ENCODE results near the gene AP3S1. TPM values are rescaled to one million over a fixed set of nuclear protein-coding genes. Genes with fewer than 3 reads are reported as not detected.

Gene AP3S1
- total and polyA plus RNA-seq, 2 of the 13 experiments (the other 11 are each of a cell fraction or from before 2014, with no cell fraction given) = 50.5 to 85.9 TPM

DNA sequence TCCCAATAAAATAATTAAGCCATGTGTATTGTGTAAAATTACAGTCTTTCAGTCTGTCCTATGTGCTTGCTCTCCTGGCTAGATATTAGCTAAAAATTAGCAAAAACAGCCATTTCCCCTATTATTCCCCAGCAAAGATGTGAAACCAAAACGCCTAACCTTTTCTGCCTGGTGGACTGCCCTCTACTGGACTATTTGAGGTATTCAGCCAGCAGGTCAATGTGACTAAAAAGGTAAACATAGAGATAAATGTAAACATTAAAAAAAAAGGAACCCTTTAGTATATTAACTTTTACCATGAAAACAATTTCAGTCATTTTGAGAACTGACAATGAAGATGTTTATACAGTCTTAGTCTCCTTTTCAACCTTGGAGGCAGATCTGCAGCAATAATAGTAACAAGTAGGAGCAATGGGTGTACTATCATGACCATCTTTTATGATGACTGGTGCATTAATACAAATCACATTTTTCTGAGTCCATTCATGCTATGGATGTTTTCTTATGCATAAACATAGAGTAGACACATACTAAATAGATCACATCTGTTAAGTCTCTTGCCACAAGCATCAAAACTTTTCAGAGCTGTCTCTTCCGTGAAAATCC lies 10.5 kb upstream of the AP3S1 start:
- H3K4me2 ChIP-seq (ENCODE audit: low read depth, low read length) = no peak overlapping the region
- H3K4me3 ChIP-seq (replicated peaks in 1 of 3; ENCODE audit: insufficient read depth in 1 of 3, low read depth in 2 of 3, low read length in 3 of 3) = no peak overlapping the region
- ChIA-PET CTCF (ENCODE audit: low intra/inter-chr PET ratio, low total read pairs) (interaction anchor here (2.2 kb wide), 1 partner anchor 196 kb away, joined by 18 read pairs; no protein-coding TSS in a partner anchor), POLR2A (no interaction called here)
- no peaks in the 10 kb centered on the region for H3K9me3 ChIP-seq (ENCODE audit: low read length)
- no peaks in the 10 kb centered on the region for H3K79me2 ChIP-seq (ENCODE audit: insufficient read depth, low read length)
- H4K20me1 ChIP-seq (ENCODE audit: insufficient read depth, low read length) = peaks cover 3% of the 10 kb centered on the region; the same call in 1 of the 2 replicates
- DNase-seq (ENCODE audit: low spot score) (peak; percentile 57), ATAC-seq (peak; percentile 82), FAIRE-seq (no peak)
- 48% methylated on average over 2 of the region's 2 CpGs for WGBS (ENCODE audit: low lambda C conversion rate)
- H3K27me3 ChIP-seq (ENCODE audit: control insufficient read depth in 1 of 2, insufficient read depth in 2 of 2, low read length in 2 of 2) = no peaks in the 10 kb centered on the region
- peaks cover 3 to 26% of the 10 kb centered on the region in 2 experiments; a peak in 4 of 5 replicates for H3K36me3 ChIP-seq (replicated peaks in 1 of 2; ENCODE audit: control insufficient read depth in 1 of 2, insufficient read depth in 2 of 2, low read length in 2 of 2)
- H3K4me1 ChIP-seq (ENCODE audit: insufficient read depth, low read length) = peaks cover 24% of the 10 kb centered on the region
- BruUV-seq (replicated peaks) = no TSS peak
- H2AFZ ChIP-seq (ENCODE audit: low read length) = no peak overlapping the region
- intact Hi-C loops (cut with micrococcal nuclease; ENCODE audit: unreplicated experiment) = loop anchor here (1.0 to 10.0 kb wide), 3 partner anchors 197 to 536 kb away; partner anchors contain the start of genes CCDC112 and TMED7
- in situ Hi-C loops (cut with HindIII; ENCODE audit: extremely low pct_ligation_motif_present, low pct_unique_long_range_greater_than_20kb) = loop anchor here (10.0 to 25.0 kb wide), 2 partner anchors 231 to 286 kb away; partner anchors contain the start of gene FEM1C
- no peak overlapping the region for H3K9ac ChIP-seq (ENCODE audit: insufficient read depth, low read depth, low read length)
- H3K27ac ChIP-seq (ENCODE audit: extremely low read length, insufficient read depth, low read length) = no peak overlapping the region
- peak; percentile 43; the same call in 1 of the 2 replicates for TF ChIP-seq ARID5B (CRISPR knock-in tag; IDR thresholded peaks at IDR 0.05)
- TF ChIP-seq KAT7 (CRISPR knock-in tag; IDR thresholded peaks at IDR 0.05; ENCODE audit: borderline replicate concordance) = no peak
- 0 out of 2 replicates have a peak, but pooled peaks have one; percentile 15 for TF ChIP-seq FOXP4 (CRISPR knock-in tag; IDR thresholded peaks at IDR 0.05)
- TF ChIP-seq ZNF512 (CRISPR knock-in tag; IDR thresholded peaks at IDR 0.05) = no peak
- TF ChIP-seq, protein P1, sequence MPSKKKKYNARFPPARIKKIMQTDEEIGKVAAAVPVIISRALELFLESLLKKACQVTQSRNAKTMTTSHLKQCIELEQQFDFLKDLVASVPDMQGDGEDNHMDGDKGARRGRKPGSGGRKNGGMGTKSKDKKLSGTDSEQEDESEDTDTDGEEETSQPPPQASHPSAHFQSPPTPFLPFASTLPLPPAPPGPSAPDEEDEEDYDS (CRISPR knock-in tag; IDR thresholded peaks at IDR 0.05) = 0 out of 2 replicates have a peak, but pooled peaks have one; percentile 14
- TF ChIP-seq, protein P2, sequence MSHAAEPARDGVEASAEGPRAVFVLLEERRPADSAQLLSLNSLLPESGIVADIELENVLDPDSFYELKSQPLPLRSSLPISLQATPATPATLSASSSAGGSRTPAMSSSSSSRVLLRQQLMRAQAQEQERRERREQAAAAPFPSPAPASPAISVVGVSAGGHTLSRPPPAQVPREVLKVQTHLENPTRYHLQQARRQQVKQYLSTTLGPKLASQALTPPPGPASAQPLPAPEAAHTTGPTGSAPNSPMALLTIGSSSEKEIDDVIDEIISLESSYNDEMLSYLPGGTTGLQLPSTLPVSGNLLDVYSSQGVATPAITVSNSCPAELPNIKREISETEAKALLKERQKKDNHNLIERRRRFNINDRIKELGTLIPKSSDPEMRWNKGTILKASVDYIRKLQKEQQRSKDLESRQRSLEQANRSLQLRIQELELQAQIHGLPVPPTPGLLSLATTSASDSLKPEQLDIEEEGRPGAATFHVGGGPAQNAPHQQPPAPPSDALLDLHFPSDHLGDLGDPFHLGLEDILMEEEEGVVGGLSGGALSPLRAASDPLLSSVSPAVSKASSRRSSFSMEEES (CRISPR knock-in tag; IDR thresholded peaks at IDR 0.05) = 0 out of 2 replicates have a peak, but pooled peaks have one; percentile 24
- TF ChIP-seq, protein P3, sequence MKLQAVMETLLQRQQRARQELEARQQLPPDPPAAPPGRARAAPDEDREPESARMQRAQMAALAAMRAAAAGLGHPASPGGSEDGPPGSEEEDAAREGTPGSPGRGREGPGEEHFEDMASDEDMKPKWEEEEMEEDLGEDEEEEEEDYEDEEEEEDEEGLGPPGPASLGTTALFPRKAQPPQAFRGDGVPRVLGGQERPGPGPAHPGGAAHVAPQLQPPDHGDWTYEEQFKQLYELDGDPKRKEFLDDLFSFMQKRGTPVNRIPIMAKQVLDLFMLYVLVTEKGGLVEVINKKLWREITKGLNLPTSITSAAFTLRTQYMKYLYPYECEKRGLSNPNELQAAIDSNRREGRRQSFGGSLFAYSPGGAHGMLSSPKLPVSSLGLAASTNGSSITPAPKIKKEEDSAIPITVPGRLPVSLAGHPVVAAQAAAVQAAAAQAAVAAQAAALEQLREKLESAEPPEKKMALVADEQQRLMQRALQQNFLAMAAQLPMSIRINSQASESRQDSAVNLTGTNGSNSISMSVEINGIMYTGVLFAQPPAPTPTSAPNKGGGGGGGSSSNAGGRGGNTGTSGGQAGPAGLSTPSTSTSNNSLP (IDR thresholded peaks at IDR 0.05; ENCODE audit: low read depth, low read length) = peak; percentile 82
- TF ChIP-seq FOXK1 (CRISPR knock-in tag; IDR thresholded peaks at IDR 0.05; ENCODE audit: borderline replicate concordance, low read depth) = peak; percentile 43; the same call in 1 of the 2 replicates
- no peak for TF ChIP-seq GABPA (IDR thresholded peaks at IDR 0.05; ENCODE audit: low read depth, low read length)
- 0 out of 2 replicates have a peak, but pooled peaks have one; percentile 8 for TF ChIP-seq GABPA (CRISPR knock-in tag; IDR thresholded peaks at IDR 0.05; ENCODE audit: low read depth)
- peak; percentile 32; the same call in 1 of the 2 replicates for TF ChIP-seq KAT8 (CRISPR knock-in tag; IDR thresholded peaks at IDR 0.05)

All from HepG2 (cell line).